ENCODE measurements around the gene GPC6.
"Not testable (repeated sequence)": the region's sequence is repeated elsewhere in the genome, so short reads cannot be mapped to it uniquely, and the experiment has no call there.

The GPC6 gene

GRCh38 chr13:94343687-94344086 is 1117.1 kb downstream of the GPC6 start:
- H3K27ac ChIP-seq (ENCODE audit: insufficient read depth in 1 of 2, low read depth in 1 of 2, low read length in 2 of 2, poor library complexity in 1 of 2, severe bottlenecking in 2 of 2); CTCF ChIA-PET; H3K9me3 ChIP-seq (ENCODE audit: control extremely low read depth in 1 of 5, control insufficient read depth in 4 of 5, insufficient read depth in 2 of 5, low read depth in 1 of 5, low read length in 4 of 5); H3K36me3 ChIP-seq (ENCODE audit: control insufficient read depth in 4 of 4, insufficient read depth in 4 of 4, low read length in 3 of 4); H3K4me3 ChIP-seq (ENCODE audit: control insufficient read depth in 1 of 7, extremely low read depth in 1 of 7, insufficient read depth in 4 of 7, low read depth in 2 of 7, low read length in 6 of 7); POLR2A ChIA-PET; H3K27me3 ChIP-seq (replicated peaks in 2 of 5; ENCODE audit: control insufficient read depth in 4 of 5, insufficient read depth in 5 of 5, low read length in 4 of 5); H3K4me1 ChIP-seq (ENCODE audit: control extremely low read depth in 1 of 4, control insufficient read depth in 4 of 4, insufficient read depth in 4 of 4, low read length in 3 of 4); DNase-seq: not testable (repeated sequence)
- WGBS (ENCODE audit: insufficient coverage): 100% methylated on average over 1 of the region's 3 CpGs

GRCh38 chr13:94344126-94344818 is 1117.7 kb downstream of the GPC6 start:
- WGBS (ENCODE audit: insufficient coverage): 95% methylated on average over 7 of the region's 8 CpGs
- Histone ChIP-seq H3K27me3 (replicated peaks in 2 of 5; ENCODE audit: control insufficient read depth in 4 of 5, insufficient read depth in 5 of 5, low read length in 4 of 5) (peaks cover 0 to 3% (median 0%) of the 10 kb centered on the region in 5 experiments), H3K36me3 (ENCODE audit: control insufficient read depth in 4 of 4, insufficient read depth in 4 of 4, low read length in 3 of 4) (no peaks in the 10 kb centered on the region), H3K27ac (ENCODE audit: insufficient read depth in 1 of 2, low read depth in 1 of 2, low read length in 2 of 2, poor library complexity in 1 of 2, severe bottlenecking in 2 of 2) (no peak overlapping the region), H3K4me1 (ENCODE audit: control extremely low read depth in 1 of 4, control insufficient read depth in 4 of 4, insufficient read depth in 4 of 4, low read length in 3 of 4) (no peaks in the 10 kb centered on the region), H3K9me3 (ENCODE audit: control extremely low read depth in 1 of 5, control insufficient read depth in 4 of 5, insufficient read depth in 2 of 5, low read depth in 1 of 5, low read length in 4 of 5) (no peaks in the 10 kb centered on the region), H3K4me3 (ENCODE audit: control insufficient read depth in 1 of 7, extremely low read depth in 1 of 7, insufficient read depth in 4 of 7, low read depth in 2 of 7, low read length in 6 of 7) (no peak overlapping the region)
- ChIA-PET POLR2A (no interaction called here), CTCF (no interaction called here)
- DNase-seq: no peak

- CTCF ChIA-PET: interaction anchor here (0.9 to 1.6 kb wide), 3 partner anchors 12 to 230 kb away, joined by 3 to 5 read pairs (median 3); no protein-coding TSS in a partner anchor
- H3K9me3 ChIP-seq (ENCODE audit: control extremely low read depth in 1 of 5, control insufficient read depth in 4 of 5, insufficient read depth in 2 of 5, low read depth in 1 of 5, low read length in 4 of 5): no peaks in the 10 kb centered on the region
Measured at GRCh38 chr13:94345374-94346195, 1119.0 kb downstream of the GPC6 start.

GRCh38 chr13:94346261-94347019 is 1119.8 kb downstream of the GPC6 start:
- no peak for DNase-seq
- H3K4me3 ChIP-seq (ENCODE audit: control insufficient read depth in 1 of 7, extremely low read depth in 1 of 7, insufficient read depth in 4 of 7, low read depth in 2 of 7, low read length in 6 of 7): no peak overlapping the region
- H3K27me3 ChIP-seq (replicated peaks in 2 of 5; ENCODE audit: control insufficient read depth in 4 of 5, insufficient read depth in 5 of 5, low read length in 4 of 5): peaks cover 0 to 3% (median 0%) of the 10 kb centered on the region in 5 experiments
- ChIA-PET CTCF (interaction anchor here (0.6 to 1.6 kb wide), 3 partner anchors 11 to 231 kb away, joined by 3 to 5 read pairs (median 3); no protein-coding TSS in a partner anchor), POLR2A (no interaction called here)
- no peak overlapping the region for H3K27ac ChIP-seq (ENCODE audit: insufficient read depth in 1 of 2, low read depth in 1 of 2, low read length in 2 of 2, poor library complexity in 1 of 2, severe bottlenecking in 2 of 2)
- no peaks in the 10 kb centered on the region for H3K4me1 ChIP-seq (ENCODE audit: control extremely low read depth in 1 of 4, control insufficient read depth in 4 of 4, insufficient read depth in 4 of 4, low read length in 3 of 4)
- H3K36me3 ChIP-seq (ENCODE audit: control insufficient read depth in 4 of 4, insufficient read depth in 4 of 4, low read length in 3 of 4): no peaks in the 10 kb centered on the region
- no peaks in the 10 kb centered on the region for H3K9me3 ChIP-seq (ENCODE audit: control extremely low read depth in 1 of 5, control insufficient read depth in 4 of 5, insufficient read depth in 2 of 5, low read depth in 1 of 5, low read length in 4 of 5)
- WGBS (ENCODE audit: insufficient coverage): 100% methylated on average over 7 of the region's 13 CpGs

More at GRCh38 chr13:94345374-94346195, 1119.0 kb downstream of the GPC6 start:
- POLR2A ChIA-PET: no interaction called here
- H3K27me3 ChIP-seq (replicated peaks in 2 of 5; ENCODE audit: control insufficient read depth in 4 of 5, insufficient read depth in 5 of 5, low read length in 4 of 5): peaks cover 0 to 3% (median 0%) of the 10 kb centered on the region in 5 experiments
- H3K4me1 ChIP-seq (ENCODE audit: control extremely low read depth in 1 of 4, control insufficient read depth in 4 of 4, insufficient read depth in 4 of 4, low read length in 3 of 4): no peaks in the 10 kb centered on the region
- DNase-seq: peak; percentile 28 to 49 (median 43)
- no peak overlapping the region for H3K27ac ChIP-seq (ENCODE audit: insufficient read depth in 1 of 2, low read depth in 1 of 2, low read length in 2 of 2, poor library complexity in 1 of 2, severe bottlenecking in 2 of 2)
- no peak overlapping the region for H3K4me3 ChIP-seq (ENCODE audit: control insufficient read depth in 1 of 7, extremely low read depth in 1 of 7, insufficient read depth in 4 of 7, low read depth in 2 of 7, low read length in 6 of 7)
- no peaks in the 10 kb centered on the region for H3K36me3 ChIP-seq (ENCODE audit: control insufficient read depth in 4 of 4, insufficient read depth in 4 of 4, low read length in 3 of 4)
- WGBS (ENCODE audit: insufficient coverage): 54% methylated on average over 5 of the region's 8 CpGs

- Histone ChIP-seq H3K27me3 (replicated peaks in 2 of 5; ENCODE audit: control insufficient read depth in 4 of 5, insufficient read depth in 5 of 5, low read length in 4 of 5) (no peaks in the 10 kb centered on the region), H3K4me3 (ENCODE audit: control insufficient read depth in 1 of 7, extremely low read depth in 1 of 7, insufficient read depth in 4 of 7, low read depth in 2 of 7, low read length in 6 of 7) (no peak overlapping the region), H3K4me1 (ENCODE audit: control extremely low read depth in 1 of 4, control insufficient read depth in 4 of 4, insufficient read depth in 4 of 4, low read length in 3 of 4) (no peaks in the 10 kb centered on the region), H3K9me3 (ENCODE audit: control extremely low read depth in 1 of 5, control insufficient read depth in 4 of 5, insufficient read depth in 2 of 5, low read depth in 1 of 5, low read length in 4 of 5) (no peaks in the 10 kb centered on the region), H3K36me3 (ENCODE audit: control insufficient read depth in 4 of 4, insufficient read depth in 4 of 4, low read length in 3 of 4) (no peaks in the 10 kb centered on the region), H3K27ac (ENCODE audit: insufficient read depth in 1 of 2, low read depth in 1 of 2, low read length in 2 of 2, poor library complexity in 1 of 2, severe bottlenecking in 2 of 2) (no peak overlapping the region)
- ChIA-PET POLR2A (no interaction called here), CTCF (interaction anchor here (2.3 to 3.2 kb wide), 2 partner anchors 10 to 12 kb away, joined by 6 to 10 read pairs; no protein-coding TSS in a partner anchor)
- 100% methylated on average over 1 of the region's 5 CpGs for WGBS (ENCODE audit: insufficient coverage)
- peak in 2 of 3 donors; percentile 59 to 70 for DNase-seq
Measured at GRCh38 chr13:94351292-94351990, 1124.8 kb downstream of the GPC6 start.

GRCh38 chr13:94352057-94352456 is 1125.5 kb downstream of the GPC6 start:
- no peaks in the 10 kb centered on the region for H3K4me1 ChIP-seq (ENCODE audit: control extremely low read depth in 1 of 4, control insufficient read depth in 4 of 4, insufficient read depth in 4 of 4, low read length in 3 of 4)
- ChIA-PET POLR2A (no interaction called here), CTCF (interaction anchor here (3.2 kb wide), 1 partner anchor 10 kb away, joined by 10 read pairs; no protein-coding TSS in a partner anchor)
- DNase-seq: no peak
- H3K9me3 ChIP-seq (ENCODE audit: control extremely low read depth in 1 of 5, control insufficient read depth in 4 of 5, insufficient read depth in 2 of 5, low read depth in 1 of 5, low read length in 4 of 5): no peaks in the 10 kb centered on the region
- H3K36me3 ChIP-seq (ENCODE audit: control insufficient read depth in 4 of 4, insufficient read depth in 4 of 4, low read length in 3 of 4): no peaks in the 10 kb centered on the region
- no peak overlapping the region for H3K4me3 ChIP-seq (ENCODE audit: control insufficient read depth in 1 of 7, extremely low read depth in 1 of 7, insufficient read depth in 4 of 7, low read depth in 2 of 7, low read length in 6 of 7)
- H3K27ac ChIP-seq (ENCODE audit: insufficient read depth in 1 of 2, low read depth in 1 of 2, low read length in 2 of 2, poor library complexity in 1 of 2, severe bottlenecking in 2 of 2): no peak overlapping the region
- WGBS (ENCODE audit: insufficient coverage): 100% methylated on average over 2 of the region's 3 CpGs
- H3K27me3 ChIP-seq (replicated peaks in 2 of 5; ENCODE audit: control insufficient read depth in 4 of 5, insufficient read depth in 5 of 5, low read length in 4 of 5): no peaks in the 10 kb centered on the region

Data from common myeloid progenitor, CD34-positive (primary cell).